Heart left ventricle (tissue), 16 donors: ENCODE measurements around the gene PLCB3. TPM values are rescaled to one million over a fixed set of nuclear protein-coding genes. Genes with fewer than 3 reads are reported as not detected.

Source experiments
- ATAC-seq, 4 donors: fragments of 200-7000 bp; cut with Tn5 transposase; one replicate each; pipeline ENCODE4 v1.9.1; 2020 to 2022; ENCODE audit warnings: moderate library complexity in 4 of 4, mild to moderate bottlenecking in 3 of 4, moderate number of reproducible peaks in 1 of 4
- DNase-seq, 5 donors: peaks; one replicate each; pipeline ENCODE4 v3.0.0-alpha.2; 2020
- H3K27ac ChIP-seq, 12 donors: fragments of 200-600 bp; sonication (generic) in 4 of 12; one replicate each; pipeline versions ENCODE4 v1.5.0 to v1.8.0; 2016 to 2022; ENCODE audit warnings: mild to moderate bottlenecking in 2 of 12
- H3K27me3 ChIP-seq, 9 donors: fragments of 200-600 bp; sonication (generic) in 2 of 9; one replicate each; pipeline versions ENCODE4 v1.5.1 to v1.8.0; 2016 to 2022; ENCODE audit warnings: mild to moderate bottlenecking in 3 of 9
- H3K36me3 ChIP-seq, 9 donors: fragments of 200-600 bp; sonication (generic) in 2 of 9; one replicate each; pipeline versions ENCODE4 v1.5.0 to v1.8.0; 2018 to 2022; ENCODE audit warnings: mild to moderate bottlenecking in 2 of 9
- H3K4me1 ChIP-seq, 12 donors: fragments of 200-600 bp; sonication (generic) in 4 of 12; one replicate each; pipeline versions ENCODE4 v1.5.0 to v1.8.0; 2016 to 2022; ENCODE audit warnings: mild to moderate bottlenecking in 3 of 12
- H3K4me3 ChIP-seq, 12 donors: fragments of 200-600 bp; sonication (generic) in 4 of 12; one replicate each; pipeline versions ENCODE4 v1.5.0 to v1.8.0; 2017 to 2022; ENCODE audit warnings: mild to moderate bottlenecking in 9 of 12, moderate library complexity in 4 of 12
- H3K9me3 ChIP-seq, 12 donors: fragments of 200-600 bp; sonication (generic) in 4 of 12; one replicate each; pipeline versions ENCODE4 v1.5.0 to v1.8.0; 2016 to 2022; ENCODE audit warnings: mild to moderate bottlenecking in 1 of 12
- POLR2A ChIP-seq, 2 donors: fragments of 450-650 bp; IDR thresholded peaks; one replicate each; pipeline ENCODE4 v1.6.1; 2017; ENCODE audit warnings: antibody characterized with exemption in 2 of 2, mild to moderate bottlenecking in 2 of 2, moderate library complexity in 2 of 2
- WGBS, 4 donors: extraction: QIAGEN DNeasy Blood & Tissue Kit in 2 of 4; methylation state at CpG; one replicate each; pipeline versions ENCODE4 v1.1.5 to v1.1.7; 2013 to 2018; 5-methylcytosine and 5-hydroxymethylcytosine counted together
- intact Hi-C, 10 donors: fragments of 100-400 bp; cut with DNase I; formaldehyde crosslinking; loops; one replicate each; pipeline versions ENCODE4 v1.11.1 to v1.14.2; 2022
- polyA plus RNA-seq, 2 donors: library from polyadenylated mRNA; stranded (reverse); fragments of 200-250 nt; gene quantifications; one replicate each; pipeline ENCODE4 v1.2.3, GENCODE V29; 2013
- total RNA-seq, 9 donors: library from RNA; depleted of rRNA in 2 of 9; stranded (reverse); fragments of >200 nt in 2 of 9; fragmentation: NEBNext Ultra II Directional in 3 of 9; extraction: Animal tissue kit (Norgen Biotek cat#: 25700) in 3 of 9; gene quantifications; one replicate each; pipeline versions ENCODE4 v1.1.0 to v1.2.4, GENCODE V29; 2016 to 2023
- TF ChIP-seq, protein P1 (sequence below), 12 donors: fragments of 200-600 bp; sonication (generic) in 4 of 12; IDR thresholded peaks; one replicate each; pipeline versions ENCODE4 v1.5.0 to v1.8.0; 2018 to 2022; ENCODE audit warnings: antibody characterized with exemption in 12 of 12, mild to moderate bottlenecking in 5 of 12
- donor health status: ischemic (EF 13 %, LVEDD 7.1; RV severe dilation, severe dysfunction).
- donor health status: healthy with polysubstance abuse.
- donor health status: DM: no; HTN: yes; CAD: no.
- donor health status: DM: no; HTN: no; CAD: no.
- donor health status: ischemic (EF 25% LVEDD 6.9; RV normal size, moderate dysfunction).
- donor health status: ischemic (EF 25% LVEDD 5.7; RV mildly dilated, moderate dysfunction).
- donor health status: healthy.
- donor health status: DM: yes; HTN: yes; CAD: no.
- donor health status: ischemic (EF 35%, LVEDD 5.7; RV mildly dilated, moderate dysfunction).
- donor health status: nonischemic (EF 11% LVEDD 7.7; RV severe dilation, severe dysfunction).
- donor health status: DM: yes; HTN: yes; CAD: no.
- donor health status: PGD.
- donor health status: ischemic (EF 29% LVEDD 5.4; RV normal size, mild dysfunction).
- donor health status: nonischemic (EF 23%, LVEDD 6.1; RV moderate dilation, normal function).

Gene PLCB3
- total and polyA plus RNA-seq, 11 donors = 7.4 to 19.1 (median 9.8) TPM

DNA sequence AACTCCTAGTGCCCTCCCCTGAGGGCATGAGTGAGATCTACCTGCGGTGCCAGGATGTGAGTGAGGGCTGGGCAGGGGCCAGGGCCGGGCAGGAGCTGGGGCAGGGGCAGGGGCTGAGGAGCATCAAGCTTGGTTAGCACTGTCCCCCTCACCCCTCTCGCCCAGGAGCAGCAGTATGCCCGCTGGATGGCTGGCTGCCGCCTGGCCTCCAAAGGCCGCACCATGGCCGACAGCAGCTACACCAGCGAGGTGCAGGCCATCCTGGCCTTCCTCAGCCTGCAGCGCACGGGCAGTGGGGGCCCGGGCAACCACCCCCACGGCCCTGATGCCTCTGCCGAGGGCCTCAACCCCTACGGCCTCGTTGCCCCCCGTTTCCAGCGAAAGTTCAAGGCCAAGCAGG, 31.1 kb upstream of the PLCB3 start:
- WGBS, 4 donors = 88 to 95% (median 93%) methylated on average over 8 to 17 of the region's 17 CpGs
- Histone ChIP-seq H3K27ac (no peak overlapping the region), H3K9me3 (no peaks in the 10 kb centered on the region), H3K4me3 (no peak overlapping the region), H3K27me3 (no peaks in the 10 kb centered on the region), H3K36me3 (peaks cover 0 to 84% (median 11%) of the 10 kb centered on the region in 9 donors), H3K4me1 (peaks cover 0 to 15% (median 5%) of the 10 kb centered on the region in 12 donors)
- TF ChIP-seq, protein P1, sequence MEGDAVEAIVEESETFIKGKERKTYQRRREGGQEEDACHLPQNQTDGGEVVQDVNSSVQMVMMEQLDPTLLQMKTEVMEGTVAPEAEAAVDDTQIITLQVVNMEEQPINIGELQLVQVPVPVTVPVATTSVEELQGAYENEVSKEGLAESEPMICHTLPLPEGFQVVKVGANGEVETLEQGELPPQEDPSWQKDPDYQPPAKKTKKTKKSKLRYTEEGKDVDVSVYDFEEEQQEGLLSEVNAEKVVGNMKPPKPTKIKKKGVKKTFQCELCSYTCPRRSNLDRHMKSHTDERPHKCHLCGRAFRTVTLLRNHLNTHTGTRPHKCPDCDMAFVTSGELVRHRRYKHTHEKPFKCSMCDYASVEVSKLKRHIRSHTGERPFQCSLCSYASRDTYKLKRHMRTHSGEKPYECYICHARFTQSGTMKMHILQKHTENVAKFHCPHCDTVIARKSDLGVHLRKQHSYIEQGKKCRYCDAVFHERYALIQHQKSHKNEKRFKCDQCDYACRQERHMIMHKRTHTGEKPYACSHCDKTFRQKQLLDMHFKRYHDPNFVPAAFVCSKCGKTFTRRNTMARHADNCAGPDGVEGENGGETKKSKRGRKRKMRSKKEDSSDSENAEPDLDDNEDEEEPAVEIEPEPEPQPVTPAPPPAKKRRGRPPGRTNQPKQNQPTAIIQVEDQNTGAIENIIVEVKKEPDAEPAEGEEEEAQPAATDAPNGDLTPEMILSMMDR (IDR thresholded peaks at IDR 0.05) = no peak
- TF ChIP-seq POLR2A (IDR thresholded peaks at IDR 0.05) = no peak
- no peak for ATAC-seq
- intact Hi-C loops = no loop called here
- no peak for DNase-seq

DNA sequence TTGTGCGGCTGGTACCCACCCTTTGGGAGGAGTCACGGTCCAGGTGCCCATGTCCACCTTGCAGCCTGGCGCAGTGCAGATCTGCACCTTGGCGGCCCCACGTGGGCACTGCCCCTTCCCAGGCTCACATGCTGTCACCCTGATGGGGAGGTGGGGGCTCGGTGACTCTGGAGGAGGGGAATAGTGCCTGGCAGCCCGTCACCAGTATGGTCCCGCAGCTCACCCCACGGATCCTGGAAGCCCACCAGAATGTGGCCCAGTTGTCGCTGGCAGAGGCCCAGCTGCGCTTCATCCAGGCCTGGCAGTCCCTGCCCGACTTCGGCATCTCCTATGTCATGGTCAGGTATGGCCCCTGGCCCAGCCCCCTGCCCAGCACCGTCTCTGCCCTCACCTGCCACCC, 30.5 kb upstream of the PLCB3 start:
- Histone ChIP-seq H3K4me1 (peaks cover 0 to 21% (median 10%) of the 10 kb centered on the region in 12 donors), H3K27me3 (no peaks in the 10 kb centered on the region), H3K36me3 (peaks cover 0 to 78% (median 11%) of the 10 kb centered on the region in 9 donors), H3K9me3 (no peaks in the 10 kb centered on the region), H3K4me3 (no peak overlapping the region), H3K27ac (no peak overlapping the region)
- ATAC-seq (no peak), DNase-seq (peak in 1 of 5 donors; percentile 49)
- WGBS, 4 donors = 88 to 94% (median 91%) methylated on average over 7 to 14 of the region's 14 CpGs
- intact Hi-C loops = no loop called here
- TF ChIP-seq, protein P1 (IDR thresholded peaks at IDR 0.05) = no peak
- TF ChIP-seq POLR2A (IDR thresholded peaks at IDR 0.05) = no peak

DNA sequence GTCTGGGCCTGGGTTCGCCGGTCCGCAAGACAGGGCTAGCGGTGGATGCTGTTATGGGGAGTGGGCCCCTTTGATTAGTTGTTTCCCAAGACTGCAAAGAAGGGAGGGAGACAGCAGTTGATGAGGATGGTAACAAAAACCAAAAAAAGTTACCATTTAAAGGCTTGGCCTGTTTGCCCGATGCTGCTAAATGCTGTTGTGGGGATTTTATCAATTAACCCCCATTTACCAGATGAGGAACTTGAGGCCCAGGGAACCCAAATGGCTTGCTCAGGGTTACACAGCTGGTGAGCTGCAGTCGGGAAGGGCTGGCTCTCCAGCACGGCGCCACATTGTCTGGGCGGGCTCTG, 28.7 kb upstream of the PLCB3 start:
- WGBS, 4 donors = 69 to 80% (median 72%) methylated on average over 9 of the region's 9 CpGs
- intact Hi-C loops = no loop called here
- no peaks in the 10 kb centered on the region for H3K27me3 ChIP-seq
- H3K9me3 ChIP-seq = no peaks in the 10 kb centered on the region
- DNase-seq (no peak), ATAC-seq (no peak)
- H3K4me3 ChIP-seq = no peak overlapping the region
- TF ChIP-seq POLR2A (IDR thresholded peaks at IDR 0.05) = no peak
- TF ChIP-seq, protein P1 (IDR thresholded peaks at IDR 0.05) = no peak
- H3K27ac ChIP-seq = peak overlapping the region in 1 of 12 donors; percentile 18
- H3K36me3 ChIP-seq = peaks cover 0 to 63% (median 11%) of the 10 kb centered on the region in 9 donors
- H3K4me1 ChIP-seq = peaks cover 0 to 32% (median 21%) of the 10 kb centered on the region in 12 donors

DNA sequence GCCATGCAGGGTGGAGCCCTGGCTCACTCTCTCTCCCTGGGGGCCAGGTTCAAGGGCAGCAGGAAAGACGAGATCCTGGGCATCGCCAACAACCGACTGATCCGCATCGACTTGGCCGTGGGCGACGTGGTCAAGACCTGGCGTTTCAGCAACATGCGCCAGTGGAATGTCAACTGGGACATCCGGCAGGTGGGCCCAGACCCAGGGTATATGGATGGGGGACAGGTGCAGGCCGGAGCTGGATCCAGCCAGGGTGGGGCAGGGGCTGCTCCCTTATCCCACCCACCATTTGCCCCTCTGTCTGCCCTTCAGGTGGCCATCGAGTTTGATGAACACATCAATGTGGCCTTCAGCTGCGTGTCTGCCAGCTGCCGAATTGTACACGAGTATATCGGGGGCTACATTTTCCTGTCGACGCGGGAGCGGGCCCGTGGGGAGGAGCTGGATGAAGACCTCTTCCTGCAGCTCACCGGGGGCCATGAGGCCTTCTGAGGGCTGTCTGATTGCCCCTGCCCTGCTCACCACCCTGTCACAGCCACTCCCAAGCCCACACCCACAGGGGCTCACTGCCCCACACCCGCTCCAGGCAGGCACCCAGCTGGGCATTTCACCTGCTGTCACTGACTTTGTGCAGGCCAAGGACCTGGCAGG, 28.2 kb upstream of the PLCB3 start:
- H3K9me3 ChIP-seq = no peaks in the 10 kb centered on the region
- peak overlapping the region in 2 of 12 donors; percentile 5 to 18 for H3K27ac ChIP-seq
- 71 to 81% (median 81%) methylated on average over 21 to 24 of the region's 24 CpGs for WGBS, 4 donors
- no peak for ATAC-seq
- H3K4me1 ChIP-seq = peaks cover 0 to 37% (median 25%) of the 10 kb centered on the region in 12 donors
- intact Hi-C loops = no loop called here
- H3K36me3 ChIP-seq = peaks cover 0 to 58% (median 11%) of the 10 kb centered on the region in 9 donors
- TF ChIP-seq POLR2A (IDR thresholded peaks at IDR 0.05) = no peak
- TF ChIP-seq, protein P1 (IDR thresholded peaks at IDR 0.05) = no peak
- H3K27me3 ChIP-seq = no peaks in the 10 kb centered on the region
- no peak overlapping the region for H3K4me3 ChIP-seq
- DNase-seq = peak in 1 of 5 donors; percentile 28
